SH-SY5Y (cell line): Measurements from ENCODE around the gene TMEM229B.

Experiments used
- GATA2 ChIP-seq: IDR thresholded peaks from 2 replicates; pipeline ENCODE4 v1.6.1; 2011; ENCODE audit warnings: mild to moderate bottlenecking, low read depth, low read length
- GATA3 ChIP-seq: IDR thresholded peaks from 2 replicates; pipeline ENCODE4 v1.6.1; 2011; ENCODE audit warnings: low read depth, mild to moderate bottlenecking, low read length, moderate library complexity

DNA sequence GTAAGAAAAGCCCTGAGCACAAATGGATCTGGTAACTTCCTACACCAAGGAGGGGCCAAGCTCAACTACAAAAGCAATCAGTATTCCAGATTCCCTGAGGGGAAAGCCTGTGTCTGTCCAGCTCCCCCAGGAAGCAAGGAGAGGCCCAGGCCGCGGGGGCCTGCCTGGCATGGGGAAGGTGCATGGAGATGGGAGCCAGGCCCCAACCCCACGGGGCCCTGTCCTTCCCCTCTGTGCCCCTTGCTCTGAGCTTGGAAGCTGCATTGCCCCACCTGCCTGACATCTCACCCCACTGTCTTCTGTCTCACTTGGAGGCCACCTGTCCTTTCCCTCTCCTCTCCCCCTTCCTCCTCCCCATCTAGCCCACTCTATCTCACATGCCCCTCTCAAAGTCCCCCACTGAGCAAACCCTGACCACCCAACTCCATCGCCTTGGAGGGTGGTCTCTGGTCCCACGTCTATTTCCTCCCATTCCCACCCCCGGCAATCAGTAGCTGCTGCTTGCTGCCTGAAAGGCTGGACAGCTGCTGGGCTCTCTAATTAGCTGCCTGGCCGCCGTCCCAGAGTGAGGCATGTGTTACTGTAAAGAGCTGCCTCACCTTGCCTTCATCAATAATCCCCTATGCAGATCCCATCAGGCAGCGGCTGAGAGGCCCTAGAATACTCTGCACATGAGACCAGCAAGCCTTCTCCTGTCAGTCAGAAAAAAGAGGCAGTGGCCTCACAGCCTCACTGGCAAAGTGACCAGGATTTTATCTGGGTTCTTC, 3.4 kb upstream of the TMEM229B start:
- TF ChIP-seq GATA2 = 0 out of 2 replicates have a peak, but pooled peaks have one; percentile 20
- TF ChIP-seq GATA3 = no peak
